ENCODE data around the gene P4HB.
"Not testable (repeated sequence)": the region's sequence is repeated elsewhere in the genome, so short reads cannot be mapped to it uniquely, and the experiment has no call there.

Gene P4HB

GRCh38 chr17:81841866-81842265 lies 18.5 kb downstream of the P4HB start:
- no peak for TF ChIP-seq CTCF (IDR thresholded peaks at IDR 0.05; ENCODE audit: low read depth, low read length)
- no peak overlapping the region for H3K4me3 ChIP-seq (replicated peaks in 1 of 2; ENCODE audit: low read depth in 2 of 2, low read length in 2 of 2)
- DNase-seq (ENCODE audit: low read depth in 2 of 2): no peak

GRCh38 chr17:81840826-81841778 lies 19.2 kb downstream of the P4HB start:
- H3K4me3 ChIP-seq (replicated peaks in 1 of 2; ENCODE audit: low read depth in 2 of 2, low read length in 2 of 2): no peak overlapping the region
- no peak for TF ChIP-seq CTCF (IDR thresholded peaks at IDR 0.05; ENCODE audit: low read depth, low read length)
- DNase-seq (ENCODE audit: low read depth in 2 of 2): no peak

GRCh38 chr17:81840059-81840458 lies 20.3 kb downstream of the P4HB start:
- DNase-seq (ENCODE audit: low read depth in 2 of 2); H3K4me3 ChIP-seq (replicated peaks in 1 of 2; ENCODE audit: low read depth in 2 of 2, low read length in 2 of 2): not testable (repeated sequence)

- DNase-seq (ENCODE audit: low read depth in 2 of 2): no peak
- no peak overlapping the region for H3K4me3 ChIP-seq (replicated peaks in 1 of 2; ENCODE audit: low read depth in 2 of 2, low read length in 2 of 2)
- TF ChIP-seq CTCF (IDR thresholded peaks at IDR 0.05; ENCODE audit: low read depth, low read length): no peak
These were observed 21.0 kb downstream of the P4HB start for GRCh38 chr17:81839301-81839700.

- no peak overlapping the region for H3K4me3 ChIP-seq (replicated peaks in 1 of 2; ENCODE audit: low read depth in 2 of 2, low read length in 2 of 2)
- TF ChIP-seq CTCF (IDR thresholded peaks at IDR 0.05; ENCODE audit: low read depth, low read length): no peak
- DNase-seq (ENCODE audit: low read depth in 2 of 2): no peak
These were observed 21.5 kb downstream of the P4HB start for GRCh38 chr17:81838753-81839255.

- TF ChIP-seq CTCF (IDR thresholded peaks at IDR 0.05; ENCODE audit: low read depth, low read length): no peak
- no peak overlapping the region for H3K4me3 ChIP-seq (replicated peaks in 1 of 2; ENCODE audit: low read depth in 2 of 2, low read length in 2 of 2)
- no peak for DNase-seq (ENCODE audit: low read depth in 2 of 2)
These were observed 22.7 kb downstream of the P4HB start for GRCh38 chr17:81837641-81838040.

GRCh38 chr17:81834831-81835267 lies 25.5 kb downstream of the P4HB start, which contains the start of gene PPP1R27:
TSS of gene PPP1R27 (minus strand) at chr17:81835050. CDS start at chr17:81834953, 97 bp downstream.
- TF ChIP-seq CTCF (IDR thresholded peaks at IDR 0.05; ENCODE audit: low read depth, low read length): no peak
- H3K4me3 ChIP-seq (replicated peaks in 1 of 2; ENCODE audit: low read depth in 2 of 2, low read length in 2 of 2): peak within 1 kb of the TSS; percentile 65 to 71
- DNase-seq (ENCODE audit: low read depth in 2 of 2): no peak
